ENCODE measurements around the gene RNASE2. TPM values are rescaled to one million over a fixed set of nuclear protein-coding genes. Genes with fewer than 3 reads are reported as not detected.

Gene RNASE2
- total and polyA plus RNA-seq, 4 donors, result 0.59 to 27.0 (median 4.3) TPM

GRCh38 chr14:21001218-21001617, 45.9 kb downstream of the RNASE2 start:
- no peak for DNase-seq (ENCODE audit: low spot score)
- Histone ChIP-seq H3K27me3 (ENCODE audit: control insufficient read depth in 4 of 4, insufficient read depth in 4 of 4, low read length in 3 of 4) (no peaks in the 10 kb centered on the region), H3K4me1 (ENCODE audit: control insufficient read depth in 4 of 4, insufficient read depth in 4 of 4, low read length in 3 of 4) (no peaks in the 10 kb centered on the region), H3K27ac (ENCODE audit: low read depth in 1 of 2, low read length in 2 of 2) (no peak overlapping the region), H3K9ac (ENCODE audit: low read depth in 1 of 2, low read length in 2 of 2) (no peak overlapping the region), H3K9me3 (ENCODE audit: control insufficient read depth in 4 of 4, low read length in 3 of 4) (no peaks in the 10 kb centered on the region), H3K4me3 (ENCODE audit: low read depth in 1 of 3, low read length in 3 of 3) (no peak overlapping the region), H3K36me3 (ENCODE audit: control insufficient read depth in 4 of 4, insufficient read depth in 3 of 4, low read depth in 1 of 4, low read length in 3 of 4) (peaks cover 5 to 16% (median 10%) of the 10 kb centered on the region in 4 donors)
- no peak for TF ChIP-seq SP1 (IDR thresholded peaks at IDR 0.05)
- TF ChIP-seq JUND (IDR thresholded peaks at IDR 0.05), result no peak
- TF ChIP-seq REST (IDR thresholded peaks at IDR 0.05), result no peak
- no peak for TF ChIP-seq RAD21 (IDR thresholded peaks at IDR 0.05)
- TF ChIP-seq TAF1 (conservative IDR thresholded peaks at IDR 0.05), result no peak
- no peak for TF ChIP-seq YY1 (IDR thresholded peaks at IDR 0.05)
- TF ChIP-seq EGR1 (IDR thresholded peaks at IDR 0.05; ENCODE audit: low read depth in 2 of 2), result no peak
- TF ChIP-seq NR2F2 (IDR thresholded peaks at IDR 0.05), result no peak
- TF ChIP-seq FOXA2 (IDR thresholded peaks at IDR 0.05), result no peak
- TF ChIP-seq MAX (IDR thresholded peaks at IDR 0.05), result no peak
- no peak for TF ChIP-seq FOXA1 (IDR thresholded peaks at IDR 0.05)
- TF ChIP-seq HNF4A (conservative IDR thresholded peaks at IDR 0.05), result no peak
- no peak for TF ChIP-seq HNF4G (IDR thresholded peaks at IDR 0.05)
- TF ChIP-seq ATF3 (IDR thresholded peaks at IDR 0.05), result no peak
- TF ChIP-seq RXRA (IDR thresholded peaks at IDR 0.05), result no peak
- TF ChIP-seq ZBTB33 (IDR thresholded peaks at IDR 0.05), result no peak
- TF ChIP-seq GABPA (IDR thresholded peaks at IDR 0.05 in 1 of 2, conservative IDR thresholded peaks at IDR 0.05 in 1 of 2), result no peak
- TF ChIP-seq CTCF (IDR thresholded peaks at IDR 0.05; ENCODE audit: low read depth, low read length, missing input control), result no peak
- 81% methylated on average over 7 of the region's 7 CpGs for WGBS

Data from liver (tissue), 9 donors.